Effector memory CD8-positive, alpha-beta T cell (primary cell): ENCODE results near the gene CDK17.
"Not testable (repeated sequence)": the region's sequence is repeated elsewhere in the genome, so short reads cannot be mapped to it uniquely, and the experiment has no call there.

ENCODE experiments used
- ATAC-seq: fragments of 150-1000 bp; cut with Tn5 transposase; replicated peaks from 2 replicates; pipeline ENCODE4 v1.10.0; 2021; ENCODE audit warnings: mild to moderate bottlenecking, moderate library complexity
- DNase-seq, 3 experiments: peaks; one replicate each; pipeline ENCODE4 v3.0.0; 2021
- H3K27ac Mint-ChIP-seq, 2 donors: one replicate each; pipeline ENCODE4 v1.8.0; 2022; ENCODE audit warnings: mild to moderate bottlenecking in 2 of 2, mixed read lengths in 2 of 2, moderate library complexity in 2 of 2
- H3K27me3 Mint-ChIP-seq, 2 donors: one replicate each; pipeline ENCODE4 v1.8.0; 2022; ENCODE audit warnings: mixed read lengths in 2 of 2
- H3K36me3 Mint-ChIP-seq: one replicate; pipeline ENCODE4 v1.8.0; 2022; ENCODE audit warnings: mild to moderate bottlenecking, moderate library complexity, mixed read lengths; ENCODE audit not compliant: insufficient read depth
- H3K4me1 Mint-ChIP-seq, 2 donors: one replicate each; pipeline ENCODE4 v1.8.0; 2022; ENCODE audit warnings: low read depth in 2 of 2, mixed read lengths in 2 of 2
- H3K4me3 Mint-ChIP-seq, 2 donors: one replicate each; pipeline ENCODE4 v1.8.0; 2022; ENCODE audit warnings: mild to moderate bottlenecking in 2 of 2, mixed read lengths in 2 of 2, moderate library complexity in 2 of 2
- H3K9me3 Mint-ChIP-seq, 2 donors: one replicate each; pipeline ENCODE4 v1.8.0; 2022; ENCODE audit warnings: mixed read lengths in 2 of 2
- total RNA-seq, 9 experiments: gene quantifications; one replicate each; lab custom pipeline; 2026; lab: John Stamatoyannopoulos, UW

Gene CDK17
- total RNA-seq: 101 to 251 (median 175) reads per million in 9 experiments

DNA sequence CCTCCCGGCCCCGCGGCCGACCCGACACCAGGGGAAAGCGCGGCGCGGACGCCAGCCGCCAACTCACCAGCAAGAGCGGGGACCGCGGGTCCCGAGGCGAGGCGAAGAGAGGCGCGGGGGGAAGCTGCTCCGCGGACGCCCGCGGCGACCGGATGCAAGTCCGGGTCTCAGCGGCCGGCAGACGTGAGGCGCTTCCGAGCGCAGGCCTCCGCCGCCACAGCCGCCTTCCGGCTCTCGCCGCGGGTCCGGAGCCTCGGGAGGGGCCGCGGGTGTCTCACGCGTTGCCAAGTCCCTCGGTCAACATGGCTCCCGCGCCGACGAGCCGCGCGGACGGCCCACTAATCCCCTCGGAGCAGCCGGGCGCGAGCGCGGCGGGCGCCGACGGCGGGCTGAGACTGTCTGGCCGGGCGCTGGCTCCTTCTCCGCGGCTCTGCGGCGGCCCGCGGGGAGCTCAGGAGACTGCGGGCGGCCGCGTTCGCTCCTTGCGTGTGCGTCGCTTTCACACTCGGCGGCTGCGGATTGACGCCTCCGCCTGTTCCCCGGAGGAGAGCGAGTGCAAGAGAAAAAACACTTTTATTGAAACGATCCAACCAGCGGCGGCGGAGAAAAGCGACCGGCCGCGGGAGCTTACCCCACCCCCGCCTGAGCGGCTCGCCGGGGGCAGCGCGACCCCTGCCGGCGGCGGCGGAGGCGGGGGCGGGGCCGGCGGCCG lies at the start of gene CDK17:
Gene CDK17, minus strand, starts transcription at position 521 of the 712 bp plus-strand sequence. CDS start 65,603 bp downstream, outside the sequence.
- Mint-ChIP-seq H3K27ac (peak within 1 kb of the TSS; percentile 98 to 99), H3K4me3 (peak within 1 kb of the TSS; percentile 81 to 92), H3K9me3 (no peaks in the 10 kb centered on the region), H3K36me3 (peaks cover 45% of the 10 kb centered on the region), H3K27me3 (no peaks in the 10 kb centered on the region), H3K4me1 (peaks cover 20 to 51% of the 10 kb centered on the region in 2 donors)
- DNase-seq (peak; percentile 83 to 88 (median 83)), ATAC-seq (peak; percentile 67)

DNA sequence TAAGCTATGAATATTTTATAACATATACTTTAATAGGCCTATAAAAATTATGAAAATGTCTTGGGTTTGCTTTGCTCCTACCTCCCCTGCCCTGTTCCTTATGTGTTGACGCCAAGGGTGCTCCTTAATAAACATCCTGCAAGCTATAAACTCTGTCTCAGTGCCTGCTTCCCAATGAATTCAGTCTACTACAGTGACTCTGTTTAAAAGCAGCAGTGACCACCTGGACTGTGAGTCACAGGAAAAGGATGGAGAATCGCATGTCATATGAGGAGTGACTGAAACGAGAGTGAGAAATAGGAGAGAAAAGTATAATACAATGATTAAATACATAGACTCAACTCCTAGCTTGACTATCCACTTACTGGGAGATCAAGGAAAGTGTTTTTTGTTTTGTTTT lies 48.1 kb upstream of the CDK17 start:
- no peaks in the 10 kb centered on the region for H3K27me3 Mint-ChIP-seq
- H3K36me3 Mint-ChIP-seq: peaks cover 18% of the 10 kb centered on the region
- H3K27ac Mint-ChIP-seq: peak overlapping the region; percentile 78 to 97
- no peaks in the 10 kb centered on the region for H3K9me3 Mint-ChIP-seq
- H3K4me3 Mint-ChIP-seq: no peak overlapping the region
- ATAC-seq: no peak
- peaks cover 12 to 23% of the 10 kb centered on the region in 2 donors for H3K4me1 Mint-ChIP-seq
- DNase-seq: no peak

DNA sequence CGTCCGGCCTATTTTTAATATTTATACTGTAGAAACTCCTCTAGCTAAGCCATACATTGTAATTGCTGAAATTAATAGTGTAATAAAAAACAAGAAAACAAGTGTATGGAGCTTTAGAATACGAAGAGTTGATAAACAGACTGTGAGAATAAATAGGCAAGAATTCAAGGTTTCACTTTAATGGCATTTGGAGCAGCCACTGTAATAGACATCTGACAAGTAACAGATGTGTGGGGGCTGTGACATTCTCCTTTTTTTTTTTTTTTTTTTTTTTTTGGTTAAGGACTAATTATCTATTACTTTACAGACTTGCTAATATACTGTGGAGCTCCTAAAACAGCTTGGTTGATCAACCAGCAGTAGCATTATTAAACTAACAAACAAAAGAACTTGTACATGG lies 47.0 kb upstream of the CDK17 start:
- Mint-ChIP-seq H3K36me3 (peaks cover 21% of the 10 kb centered on the region), H3K27ac (peak overlapping the region; percentile 97 to 100), H3K9me3 (no peaks in the 10 kb centered on the region), H3K4me1 (peaks cover 12 to 31% of the 10 kb centered on the region in 2 donors), H3K4me3 (no peak overlapping the region), H3K27me3 (no peaks in the 10 kb centered on the region)
- DNase-seq (no peak), ATAC-seq (no peak)

DNA sequence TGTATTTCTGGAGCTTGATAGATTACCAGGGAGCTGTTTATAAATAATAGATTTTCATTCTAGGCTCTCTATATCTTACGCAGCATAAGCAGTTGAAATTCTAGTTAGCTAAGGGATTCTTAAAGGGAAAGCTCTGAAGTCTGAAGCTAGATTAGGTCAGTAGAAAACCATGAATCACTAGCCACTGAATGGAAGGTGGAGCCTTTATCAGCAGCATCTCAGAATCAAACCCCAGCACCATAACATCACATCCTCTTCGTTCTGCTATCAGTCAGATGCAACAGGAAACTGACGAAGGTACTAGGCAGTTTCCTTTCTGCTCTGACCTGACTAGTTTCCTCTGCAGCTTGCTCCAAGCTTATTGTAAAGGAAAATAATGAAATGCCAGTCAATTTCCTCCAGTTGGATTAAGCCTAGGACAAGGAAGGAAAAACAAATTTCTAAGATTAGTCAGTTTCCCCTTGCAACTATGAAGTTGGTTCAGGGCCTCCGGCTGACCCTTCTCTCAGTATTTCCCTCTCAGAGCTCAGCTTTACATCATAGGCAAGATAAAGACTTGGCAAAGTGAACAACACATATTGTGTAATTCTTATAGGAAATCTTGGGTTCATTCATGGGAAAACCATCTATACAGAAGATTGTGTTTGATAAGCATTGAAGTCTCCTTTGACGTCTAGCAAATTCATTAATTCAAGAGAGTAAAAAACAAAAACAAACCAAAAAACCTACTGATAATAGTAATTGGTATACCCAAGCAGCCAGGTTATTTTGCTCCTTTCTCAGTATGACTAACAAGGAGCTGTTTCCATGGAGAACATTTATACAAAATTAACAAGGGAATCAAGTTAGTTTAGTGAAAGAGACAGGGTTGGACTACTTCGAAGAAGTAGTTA lies 45.7 kb upstream of the CDK17 start:
- H3K27me3 Mint-ChIP-seq: no peaks in the 10 kb centered on the region
- peaks cover 21% of the 10 kb centered on the region for H3K36me3 Mint-ChIP-seq
- H3K27ac Mint-ChIP-seq: peak overlapping the region; percentile 97 to 100
- H3K4me1 Mint-ChIP-seq: peaks cover 12 to 38% of the 10 kb centered on the region in 2 donors
- ATAC-seq (peak; percentile 92), DNase-seq (peak; percentile 56 to 70 (median 66))
- no peaks in the 10 kb centered on the region for H3K9me3 Mint-ChIP-seq
- H3K4me3 Mint-ChIP-seq: peak overlapping the region; percentile 59 to 70

DNA sequence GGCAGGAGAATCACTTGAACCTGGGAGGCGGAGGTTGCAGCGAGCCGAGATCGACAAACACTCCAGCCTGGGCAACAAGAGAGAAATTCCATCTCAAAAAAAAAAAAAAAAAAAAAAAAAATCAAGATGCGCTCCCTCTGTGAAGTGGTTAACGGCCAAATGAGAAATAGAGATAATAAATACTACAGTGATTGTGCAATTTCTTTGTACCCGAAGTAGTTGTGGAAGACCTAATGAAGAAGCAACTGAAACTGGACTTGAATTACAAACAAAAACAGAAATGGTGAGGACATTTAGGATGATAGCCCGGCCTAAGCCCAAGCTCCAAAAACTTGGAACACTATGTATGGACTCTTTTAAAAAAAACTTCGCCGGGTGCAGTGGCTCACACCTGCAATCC lies 44.2 kb upstream of the CDK17 start:
- Mint-ChIP-seq H3K4me3 (no peak overlapping the region), H3K27me3 (no peaks in the 10 kb centered on the region), H3K9me3 (no peaks in the 10 kb centered on the region), H3K27ac (peak overlapping the region; percentile 97 to 100), H3K36me3 (peaks cover 21% of the 10 kb centered on the region), H3K4me1 (peaks cover 12 to 38% of the 10 kb centered on the region in 2 donors)
- ATAC-seq: no peak
- no peak for DNase-seq

DNA sequence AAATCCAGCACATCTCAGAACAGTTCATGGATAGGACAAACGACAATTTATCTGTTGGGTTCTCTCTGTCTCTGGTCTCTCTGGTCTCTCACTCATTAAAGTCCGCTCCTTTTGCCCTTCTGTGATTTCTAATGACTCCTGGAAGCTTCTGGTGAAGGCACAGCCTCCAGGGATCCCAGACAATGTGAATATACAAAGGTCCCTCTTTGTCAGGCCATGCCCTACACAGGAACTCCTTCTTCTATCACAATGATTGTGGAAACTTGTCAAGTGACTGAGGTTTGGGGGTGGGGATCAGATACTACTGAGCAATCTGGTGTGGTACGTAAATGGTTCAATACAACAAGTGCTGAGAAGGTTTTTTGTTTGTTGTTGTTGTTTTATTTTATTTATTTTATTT lies 42.7 kb upstream of the CDK17 start:
- Mint-ChIP-seq H3K4me1 (peaks cover 14 to 44% of the 10 kb centered on the region in 2 donors), H3K36me3 (peaks cover 21% of the 10 kb centered on the region), H3K4me3 (no peak overlapping the region), H3K27ac (peak overlapping the region in 1 of 2 donors; percentile 73), H3K27me3 (no peaks in the 10 kb centered on the region), H3K9me3 (no peaks in the 10 kb centered on the region)
- ATAC-seq (no peak), DNase-seq (no peak)

DNA sequence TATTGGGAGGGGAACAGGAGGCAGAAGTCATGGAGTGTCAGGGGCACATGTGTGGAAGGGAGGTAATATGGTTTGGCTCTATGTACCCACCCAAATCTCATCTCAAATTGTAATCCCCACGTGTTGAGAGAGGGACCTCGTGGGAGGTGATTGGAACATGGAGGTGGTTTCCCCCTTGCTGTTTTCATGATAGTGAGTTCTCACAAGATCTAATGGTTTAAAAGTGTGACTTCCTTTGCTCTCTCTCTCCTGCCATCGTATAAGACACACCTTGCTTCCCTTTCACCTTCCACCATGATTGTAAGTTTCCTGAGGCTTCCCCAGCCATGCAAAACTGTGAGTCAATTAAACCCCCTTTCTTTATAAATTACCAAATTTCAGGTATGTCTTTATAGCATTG lies 41.6 kb upstream of the CDK17 start:
- peak overlapping the region in 1 of 2 donors; percentile 22 for H3K4me3 Mint-ChIP-seq
- peak overlapping the region in 1 of 2 donors; percentile 78 for H3K27ac Mint-ChIP-seq
- H3K36me3 Mint-ChIP-seq: peaks cover 17% of the 10 kb centered on the region
- H3K4me1 Mint-ChIP-seq: peaks cover 14 to 44% of the 10 kb centered on the region in 2 donors
- ATAC-seq: peak; percentile 36
- H3K27me3 Mint-ChIP-seq: no peaks in the 10 kb centered on the region
- peak in 2 of 3 experiments; percentile 18 to 30 for DNase-seq
- H3K9me3 Mint-ChIP-seq: no peaks in the 10 kb centered on the region

DNA sequence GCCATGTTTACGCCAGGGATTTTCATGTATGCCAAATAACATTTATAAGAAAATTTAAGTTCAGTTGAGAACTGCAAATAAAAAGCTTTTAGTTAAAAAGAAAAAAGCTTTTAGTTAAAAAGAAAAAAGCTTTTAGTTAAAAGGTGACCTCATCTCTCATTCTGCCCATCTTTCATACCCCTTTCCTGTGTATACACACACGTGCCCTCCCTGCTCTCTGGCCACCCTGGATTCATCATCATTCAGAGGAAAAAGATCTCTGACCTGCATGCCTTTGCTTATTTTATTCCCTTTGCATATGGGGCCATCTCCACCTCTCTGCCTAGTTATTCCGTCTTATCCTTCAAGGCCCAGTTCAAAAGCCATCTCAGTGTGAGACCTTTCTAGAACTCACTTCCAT lies 38.1 kb upstream of the CDK17 start:
- Mint-ChIP-seq H3K4me3 (no peak overlapping the region), H3K36me3 (peaks cover 6% of the 10 kb centered on the region), H3K27ac (peak overlapping the region; percentile 16 to 73), H3K27me3 (no peaks in the 10 kb centered on the region), H3K9me3 (no peaks in the 10 kb centered on the region), H3K4me1 (peaks cover 7 to 26% of the 10 kb centered on the region in 2 donors)
- DNase-seq (no peak), ATAC-seq (no peak)

DNA sequence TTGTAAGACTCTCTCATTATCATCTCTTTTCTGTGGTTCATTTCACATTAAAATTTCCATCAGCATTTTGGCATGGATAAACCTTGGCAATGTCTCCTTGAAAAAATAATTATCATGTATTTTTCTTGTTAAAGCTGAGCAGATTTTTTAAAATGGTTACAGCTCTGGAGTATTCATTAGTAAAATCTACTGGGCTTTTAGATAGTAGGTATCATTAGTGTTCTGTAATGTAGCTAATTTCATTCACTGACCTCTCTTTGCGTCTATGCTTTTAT lies 36.9 kb upstream of the CDK17 start:
- no peak overlapping the region for H3K4me3 Mint-ChIP-seq
- H3K4me1 Mint-ChIP-seq: peaks cover 7 to 18% of the 10 kb centered on the region in 2 donors
- DNase-seq: no peak
- peak overlapping the region in 1 of 2 donors; percentile 67 for H3K27ac Mint-ChIP-seq
- peaks cover 4% of the 10 kb centered on the region for H3K36me3 Mint-ChIP-seq
- no peaks in the 10 kb centered on the region for H3K9me3 Mint-ChIP-seq
- no peak for ATAC-seq
- no peaks in the 10 kb centered on the region for H3K27me3 Mint-ChIP-seq

DNA sequence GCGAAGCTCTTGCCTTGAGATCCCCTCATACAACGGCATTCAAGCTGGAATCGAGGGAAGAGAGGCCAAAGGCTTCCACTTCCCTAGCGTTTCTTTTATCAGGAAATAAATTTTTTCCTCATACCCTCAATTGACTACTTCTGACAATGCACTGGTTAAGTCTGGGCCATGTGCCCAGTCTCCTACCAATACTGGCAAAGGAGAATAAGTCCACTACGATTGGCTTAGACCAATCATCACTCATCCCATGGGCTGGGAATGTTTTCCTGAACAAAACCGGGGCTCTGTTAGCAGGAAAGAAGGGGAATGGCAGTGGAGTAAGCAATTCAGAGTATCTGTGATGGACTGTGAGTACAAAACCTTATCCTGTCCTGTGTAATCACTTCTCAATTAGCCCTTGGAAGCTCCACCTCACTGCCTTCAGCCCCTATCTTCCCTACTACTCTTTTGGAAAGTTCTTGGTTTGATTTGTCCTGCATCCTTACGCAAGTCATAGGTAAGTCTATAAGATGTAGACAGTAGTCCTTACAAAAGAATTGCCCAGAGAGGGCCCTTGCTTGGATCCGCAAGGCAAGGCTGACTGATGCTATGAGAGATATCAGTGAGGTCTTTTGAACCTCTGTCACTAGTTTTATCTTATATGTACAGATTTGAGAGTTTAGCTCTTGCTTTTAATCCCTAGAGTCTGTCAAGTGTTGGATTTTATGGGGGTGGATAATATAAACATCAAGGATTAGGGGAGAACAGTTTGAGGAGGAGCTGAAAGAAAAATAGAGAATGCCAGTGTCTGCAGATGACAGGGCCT lies 36.3 kb upstream of the CDK17 start:
- H3K4me1 Mint-ChIP-seq: peaks cover 7 to 12% of the 10 kb centered on the region in 2 donors
- ATAC-seq (no peak), DNase-seq (no peak)
- peak overlapping the region; percentile 67 to 78 for H3K27ac Mint-ChIP-seq
- no peaks in the 10 kb centered on the region for H3K9me3 Mint-ChIP-seq
- no peak overlapping the region for H3K4me3 Mint-ChIP-seq
- H3K36me3 Mint-ChIP-seq: peaks cover 4% of the 10 kb centered on the region
- H3K27me3 Mint-ChIP-seq: no peaks in the 10 kb centered on the region

DNA sequence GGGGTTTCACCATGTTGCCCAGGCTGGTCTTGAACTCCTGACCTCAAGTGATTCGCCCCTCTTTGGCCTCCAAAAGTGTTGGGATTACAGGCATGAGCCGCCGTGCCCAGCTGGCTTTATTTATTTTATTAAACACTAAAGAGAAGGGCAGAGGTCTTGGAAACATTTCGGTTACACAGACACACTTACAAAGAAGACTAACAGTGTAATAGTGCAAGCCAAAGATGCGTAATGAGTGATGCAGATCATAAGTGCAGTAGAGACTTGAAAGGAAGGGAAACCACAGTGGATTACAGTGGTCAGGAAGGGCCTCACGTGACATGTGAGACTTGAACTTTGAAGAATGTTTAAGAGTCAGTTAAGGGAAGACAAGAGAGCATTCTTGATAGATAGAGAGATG lies 33.9 kb upstream of the CDK17 start:
- peaks cover 7 to 11% of the 10 kb centered on the region in 2 donors for H3K4me1 Mint-ChIP-seq
- no peaks in the 10 kb centered on the region for H3K27me3 Mint-ChIP-seq
- peak; percentile 63 to 72 (median 68) for DNase-seq
- peaks cover 4% of the 10 kb centered on the region for H3K36me3 Mint-ChIP-seq
- peak overlapping the region; percentile 15 to 88 for H3K27ac Mint-ChIP-seq
- no peaks in the 10 kb centered on the region for H3K9me3 Mint-ChIP-seq
- H3K4me3 Mint-ChIP-seq: peak overlapping the region; percentile 5 to 54
- peak; percentile 100 for ATAC-seq

DNA sequence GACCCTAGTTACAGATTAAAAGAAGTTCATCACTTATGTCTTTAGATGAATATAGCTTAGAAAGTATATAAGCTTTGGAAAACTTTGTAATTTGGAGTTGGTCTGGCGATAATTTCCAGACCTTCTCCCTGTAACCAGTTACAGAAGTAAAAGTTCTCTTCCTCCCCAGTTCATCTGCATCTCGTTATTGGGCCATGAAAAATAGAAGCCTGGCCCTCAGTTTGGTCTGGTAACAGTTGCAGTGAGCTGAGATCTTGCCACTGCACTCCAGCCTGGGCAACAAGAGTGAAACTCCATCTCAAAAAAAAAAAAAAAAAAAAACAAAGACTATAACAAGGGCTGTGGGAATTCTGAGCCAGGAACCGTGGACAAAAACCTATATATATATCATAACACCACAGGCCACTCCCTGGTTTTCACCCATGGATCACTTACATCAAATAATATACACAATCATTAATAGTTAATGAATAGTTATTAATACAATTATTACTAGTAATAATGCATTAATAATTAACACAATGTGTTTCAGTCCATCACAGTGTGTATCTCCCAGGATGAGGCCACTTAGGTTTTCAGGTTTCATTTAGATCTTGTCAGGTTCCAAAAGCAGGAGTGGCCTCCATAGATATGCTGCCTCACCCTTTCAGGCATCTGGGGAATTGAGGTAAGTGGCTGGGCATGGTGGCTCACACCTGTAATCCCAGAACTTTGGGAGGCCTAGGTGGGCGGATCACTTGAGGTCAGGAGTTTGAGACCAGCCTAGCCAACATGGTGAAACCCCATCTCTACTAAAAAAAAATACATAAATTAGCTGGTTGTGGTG lies 32.5 kb upstream of the CDK17 start:
- not testable (repeated sequence) for H3K4me3 Mint-ChIP-seq, H3K27me3 Mint-ChIP-seq, DNase-seq, ATAC-seq, H3K9me3 Mint-ChIP-seq, H3K4me1 Mint-ChIP-seq, H3K36me3 Mint-ChIP-seq
- peak overlapping the region in 1 of 2 donors; percentile 82 for H3K27ac Mint-ChIP-seq
